ENCODE data around the gene TRERF1.

GRCh38 chr6:42431356-42431755, 20.4 kb downstream of the TRERF1 start:
- TF ChIP-seq CTCF (conservative IDR thresholded peaks at IDR 0.05; ENCODE audit: low read depth, low read length) (no peak), EZH2phosphoT487 (IDR thresholded peaks at IDR 0.05; ENCODE audit: borderline replicate concordance, low read length) (no peak)
